ENCODE measurements around the gene PNPT1.
"Not testable (repeated sequence)": the region's sequence is repeated elsewhere in the genome, so short reads cannot be mapped to it uniquely, and the experiment has no call there.

PNPT1 gene

DNA sequence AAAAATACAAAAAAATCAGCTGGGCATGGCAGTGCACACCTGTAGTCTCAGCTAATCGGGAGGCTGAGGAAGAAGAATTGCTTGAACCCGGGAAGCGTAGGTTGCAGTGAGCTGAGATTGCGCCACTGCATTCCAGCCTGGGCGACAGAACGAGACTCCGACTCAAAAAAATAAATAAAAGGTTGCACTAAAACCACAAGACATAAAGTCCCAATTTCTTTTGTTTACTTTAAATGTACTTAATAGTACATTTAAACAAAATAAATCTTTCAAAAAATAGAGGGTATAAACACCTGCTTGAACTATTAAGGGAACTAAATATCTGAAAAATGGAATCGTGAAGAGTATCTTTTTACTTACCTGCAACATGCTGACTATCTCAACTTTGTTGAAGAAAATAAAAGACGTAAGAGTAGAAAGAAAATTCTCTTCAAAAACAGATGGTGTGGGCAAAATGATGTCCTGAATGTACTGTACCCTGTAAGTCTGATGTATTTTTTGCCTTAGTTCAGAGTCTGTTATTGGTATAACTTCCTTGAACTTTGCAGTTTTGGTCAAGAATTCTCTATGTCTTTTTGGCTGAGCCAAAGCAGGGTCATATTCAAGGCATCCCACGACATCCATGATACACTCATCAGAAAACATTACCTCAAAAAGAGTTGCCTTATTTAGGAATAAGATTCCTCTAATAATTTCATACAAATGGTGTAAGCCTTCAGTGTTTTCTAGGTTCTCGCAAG lies 95.4 kb downstream of the PNPT1 start:
- in situ Hi-C loops (cut with MboI; ENCODE audit: low sequenced_read_pairs), result no loop called here

GRCh38 chr2:55596795-55597194 lies 96.8 kb downstream of the PNPT1 start:
- in situ Hi-C loops (cut with MboI; ENCODE audit: low sequenced_read_pairs), result not testable (repeated sequence)

DNA sequence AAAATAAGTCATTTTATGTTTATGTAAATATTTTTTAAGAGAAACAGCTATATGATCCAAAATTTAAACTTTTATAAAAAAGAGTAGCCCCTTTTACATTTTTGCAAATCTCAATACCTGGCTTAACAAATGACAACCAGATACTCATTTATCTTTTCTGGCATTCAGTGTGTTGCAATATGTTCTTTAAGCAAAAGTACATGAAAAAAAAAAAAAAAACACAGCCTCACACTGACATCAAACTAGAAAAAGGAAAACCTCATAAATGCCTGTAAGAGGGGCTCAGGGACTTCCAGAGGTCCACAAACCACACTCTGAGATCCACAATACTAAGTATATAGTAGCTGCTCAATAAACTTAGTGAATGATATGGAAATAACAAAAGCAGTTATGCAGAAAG lies 98.1 kb downstream of the PNPT1 start:
- in situ Hi-C loops (cut with MboI; ENCODE audit: low sequenced_read_pairs), result no loop called here

GRCh38 chr2:55592130-55592529 lies 101.5 kb downstream of the PNPT1 start:
- in situ Hi-C loops (cut with MboI; ENCODE audit: low sequenced_read_pairs), result no loop called here

GRCh38 chr2:55590810-55591440 lies 102.7 kb downstream of the PNPT1 start:
- in situ Hi-C loops (cut with MboI; ENCODE audit: low sequenced_read_pairs), result no loop called here

DNA sequence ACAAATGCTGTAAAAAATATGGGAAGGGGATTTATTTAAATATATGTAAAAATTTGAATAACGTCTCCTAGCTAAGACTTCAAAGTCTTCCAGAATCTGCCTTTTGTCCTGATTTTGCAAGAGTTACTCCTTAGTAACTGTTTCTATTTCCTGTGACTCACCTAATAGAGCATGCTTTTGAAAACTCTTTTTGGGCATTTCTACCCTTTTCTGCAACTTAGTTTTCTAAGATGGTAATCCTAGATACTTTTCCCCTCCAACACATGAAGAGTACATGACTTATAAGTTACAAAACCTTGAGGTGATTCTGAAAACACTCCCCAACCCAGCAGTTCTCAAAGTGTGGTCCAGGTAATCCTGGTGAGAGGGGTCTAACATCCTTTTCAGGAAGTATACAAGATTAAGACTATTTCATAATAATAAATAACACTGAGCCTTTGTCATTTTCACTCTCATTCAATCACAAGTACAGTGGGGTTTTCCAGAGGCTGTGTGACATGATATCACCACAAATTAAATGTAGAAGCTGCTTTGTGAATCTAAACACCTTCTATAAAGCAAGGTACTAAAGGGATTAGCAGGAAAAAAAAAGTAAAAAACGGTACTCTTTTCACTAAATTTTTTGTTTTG lies 108.1 kb downstream of the PNPT1 start:
- in situ Hi-C loops (cut with MboI; ENCODE audit: low sequenced_read_pairs), result no loop called here
